Small intestine (tissue), 7 donors: ENCODE measurements around the gene LKAAEAR1. TPM values are rescaled to one million over a fixed set of nuclear protein-coding genes. Genes with fewer than 3 reads are reported as not detected.

Source experiments
- DNase-seq, 2 donors: peaks; one replicate each; pipeline versions ENCODE4 v3.0.0 to v3.0.0-alpha.2; 2013
- FAIRE-seq: peaks from 2 replicates; lab custom pipeline; 2012; peaks lifted over from hg19 to GRCh38; lab: Jason Lieb, UNC
- H3K27ac ChIP-seq, 3 donors: one replicate each; pipeline ENCODE4 v1.5.1; 2013; ENCODE audit warnings: low read length in 2 of 3, mild to moderate bottlenecking in 2 of 3, control low read depth in 1 of 3, inconsistent platforms in 1 of 3, low read depth in 1 of 3, moderate library complexity in 1 of 3
- H3K27me3 ChIP-seq, 3 donors: one replicate each; pipeline ENCODE4 v1.6.1; 2013; ENCODE audit warnings: low read length in 3 of 3, inconsistent platforms in 1 of 3; ENCODE audit not compliant: control insufficient read depth in 3 of 3, insufficient read depth in 3 of 3
- H3K36me3 ChIP-seq, 3 donors: one replicate each; pipeline ENCODE4 v1.6.1; 2013; ENCODE audit warnings: low read length in 3 of 3, inconsistent platforms in 1 of 3, low read depth in 1 of 3, mild to moderate bottlenecking in 1 of 3, moderate library complexity in 1 of 3; ENCODE audit not compliant: control insufficient read depth in 3 of 3, insufficient read depth in 2 of 3
- H3K4me1 ChIP-seq, 3 donors: one replicate each; pipeline ENCODE4 v1.6.1; 2013; ENCODE audit warnings: low read length in 2 of 3, inconsistent platforms in 1 of 3, low read depth in 1 of 3, mild to moderate bottlenecking in 1 of 3, moderate library complexity in 1 of 3; ENCODE audit not compliant: control insufficient read depth in 3 of 3, insufficient read depth in 2 of 3
- H3K4me3 ChIP-seq, 3 donors: one replicate each; pipeline ENCODE4 v1.5.1; 2013; ENCODE audit warnings: low read length in 3 of 3, control low read depth in 1 of 3, inconsistent platforms in 1 of 3, low read depth in 1 of 3, mild to moderate bottlenecking in 1 of 3, moderate library complexity in 1 of 3
- H3K9me3 ChIP-seq, 2 donors: one replicate each; pipeline ENCODE4 v1.6.1; 2013; ENCODE audit warnings: low read depth in 1 of 2, low read length in 1 of 2; ENCODE audit not compliant: control insufficient read depth in 2 of 2, insufficient read depth in 1 of 2
- WGBS, 3 donors: extraction: QIAGEN DNeasy Blood & Tissue Kit; methylation state at CpG; one replicate each; pipeline ENCODE4 v1.1.7; 2013; 5-methylcytosine and 5-hydroxymethylcytosine counted together
- polyA plus RNA-seq, 4 donors: library from polyadenylated mRNA; stranded (reverse) in 3 of 4; unstranded in 1 of 4; fragments of 200-250 nt in 3 of 4; fragments of 120-200 nt in 1 of 4; gene quantifications; one replicate each; pipeline versions ENCODE4 v1.2.1 to v1.2.3, GENCODE V29; 2013
- donor health status: healthy with polysubstance abuse.
- donor health status: control.
- donor health status: control.
- donor health status: Bipolar disorder and iron deficiency.
- donor health status: healthy.

The LKAAEAR1 gene
- polyA plus RNA-seq, 4 donors, result 0.09 TPM; not detected in 3

DNA sequence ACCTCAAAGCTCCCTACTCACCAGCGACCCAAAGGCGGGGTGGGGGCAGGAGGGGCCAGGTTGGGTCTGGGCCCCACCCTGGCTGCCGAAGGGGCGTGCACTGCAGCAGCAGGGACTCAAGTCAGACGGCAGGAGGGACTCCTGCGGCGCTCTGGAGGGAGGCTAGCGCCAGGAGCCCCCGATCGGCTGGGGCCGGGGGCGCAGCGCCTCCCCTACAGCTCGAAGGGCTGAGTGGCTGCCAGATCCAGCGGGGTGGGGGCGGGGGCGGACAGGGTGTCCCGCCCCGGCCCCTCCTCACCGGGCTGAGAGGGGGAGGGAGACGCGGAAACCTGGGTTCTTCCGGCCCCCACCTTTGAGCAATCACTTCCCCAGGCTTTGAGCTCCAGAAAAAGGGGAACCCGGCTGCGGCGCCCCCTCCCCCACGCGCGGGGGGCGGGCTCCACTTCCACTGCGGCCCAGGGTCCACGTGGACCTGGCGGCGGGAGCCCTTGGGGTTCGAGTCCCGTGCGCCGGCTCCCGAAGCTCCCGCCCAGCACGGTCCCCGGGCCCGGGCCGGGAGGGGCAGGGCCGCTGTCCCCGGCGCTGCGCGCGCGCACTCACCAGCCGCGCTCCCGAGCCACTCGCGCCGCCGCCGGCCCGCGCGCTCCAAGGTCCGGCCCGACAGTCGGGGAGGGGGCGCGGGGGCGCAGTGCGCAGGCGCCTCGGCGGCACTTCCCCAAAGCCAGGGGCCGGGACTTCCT lies 4.8 kb downstream of the LKAAEAR1 start, which contains the start of gene RGS19:
Gene RGS19, minus strand, starts transcription at position 246 of the 740 bp plus-strand sequence. CDS start 2,632 bp downstream, outside the sequence.
- Histone ChIP-seq H3K27ac (peak within 1 kb of the TSS in 2 of 3 donors; percentile 52 to 78), H3K9me3 (no peaks in the 10 kb centered on the region), H3K4me3 (peak within 1 kb of the TSS; percentile 53 to 77 (median 68)), H3K4me1 (peaks cover 0 to 20% (median 0%) of the 10 kb centered on the region in 3 donors), H3K36me3 (peaks cover 0 to 3% (median 0%) of the 10 kb centered on the region in 3 donors), H3K27me3 (peaks cover 0 to 54% (median 11%) of the 10 kb centered on the region in 3 donors)
- peak; percentile 40 to 79 for DNase-seq
- no peak for FAIRE-seq
- WGBS, 3 donors, result 0 to 1% (median 1%) methylated on average over 41 to 73 of the region's 73 CpGs

DNA sequence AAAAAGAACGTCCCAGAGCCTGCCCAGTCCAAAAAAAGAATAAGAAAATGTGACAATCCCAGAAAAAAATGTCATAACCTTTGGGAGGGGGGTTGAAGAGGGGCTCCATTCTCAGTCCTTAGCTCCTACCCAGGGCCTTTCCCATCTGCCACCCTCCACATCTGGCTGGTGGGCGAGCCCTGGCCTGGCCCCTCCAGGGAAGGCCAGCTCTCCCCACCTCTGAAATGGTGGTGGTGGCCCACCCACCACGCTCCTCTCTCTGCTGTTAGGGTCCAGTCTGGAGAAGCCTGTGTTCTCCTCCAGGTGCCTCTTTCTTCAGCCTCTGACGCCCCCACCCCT lies 5.3 kb downstream of the LKAAEAR1 start:
- 10 to 11% (median 10%) methylated on average over 4 of the region's 4 CpGs for WGBS, 3 donors
- H3K27ac ChIP-seq, result peak overlapping the region in 1 of 3 donors; percentile 71
- DNase-seq (no peak), FAIRE-seq (no peak)
- no peaks in the 10 kb centered on the region for H3K9me3 ChIP-seq
- H3K27me3 ChIP-seq, result peaks cover 0 to 50% (median 6%) of the 10 kb centered on the region in 3 donors
- H3K36me3 ChIP-seq, result peaks cover 0 to 6% (median 0%) of the 10 kb centered on the region in 3 donors
- H3K4me1 ChIP-seq, result peaks cover 0 to 19% (median 0%) of the 10 kb centered on the region in 3 donors
- H3K4me3 ChIP-seq, result peak overlapping the region; percentile 53 to 77 (median 68)

- H3K27ac ChIP-seq, result peak overlapping the region in 2 of 3 donors; percentile 33 to 71
Measured at GRCh38 chr20:64077876-64078551, 6.2 kb downstream of the LKAAEAR1 start.

DNA sequence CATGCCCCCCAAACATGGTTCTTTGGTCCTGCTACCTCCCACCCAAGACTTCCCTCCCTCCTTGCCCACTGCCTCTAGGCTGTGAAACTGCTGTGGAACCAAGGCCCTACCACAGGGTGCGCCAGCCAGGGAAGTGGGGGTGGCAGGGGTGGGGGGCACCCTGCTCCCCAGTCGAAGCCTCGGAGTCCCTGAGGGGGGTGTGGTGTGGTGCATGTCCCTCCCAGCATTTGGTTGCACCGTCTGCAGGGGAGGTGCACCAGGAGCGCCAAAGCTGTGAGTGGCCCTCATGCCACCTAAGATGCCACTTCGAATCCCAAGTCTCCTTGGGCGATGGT lies 6.7 kb downstream of the LKAAEAR1 start:
- Histone ChIP-seq H3K36me3 (peaks cover 0 to 12% (median 0%) of the 10 kb centered on the region in 3 donors), H3K27me3 (peaks cover 0 to 42% (median 0%) of the 10 kb centered on the region in 3 donors), H3K4me1 (peaks cover 0 to 16% (median 0%) of the 10 kb centered on the region in 3 donors), H3K9me3 (no peaks in the 10 kb centered on the region), H3K27ac (peak overlapping the region in 2 of 3 donors; percentile 33 to 44), H3K4me3 (peak overlapping the region in 2 of 3 donors; percentile 25 to 39)
- WGBS, 3 donors, result 41 to 67% (median 54%) methylated on average over 7 of the region's 7 CpGs
- no peak for FAIRE-seq
- DNase-seq, result no peak

More at GRCh38 chr20:64077876-64078551, 6.2 kb downstream of the LKAAEAR1 start:
- 27 to 47% (median 39%) methylated on average over 14 to 15 of the region's 15 CpGs for WGBS, 3 donors
- no peak for FAIRE-seq
- Histone ChIP-seq H3K4me1 (peaks cover 0 to 16% (median 0%) of the 10 kb centered on the region in 3 donors), H3K36me3 (peaks cover 0 to 12% (median 0%) of the 10 kb centered on the region in 3 donors), H3K4me3 (peak overlapping the region; percentile 53 to 77 (median 68)), H3K27me3 (peaks cover 0 to 46% (median 0%) of the 10 kb centered on the region in 3 donors), H3K9me3 (no peaks in the 10 kb centered on the region)
- no peak for DNase-seq

- peak overlapping the region in 2 of 3 donors; percentile 33 to 44 for H3K27ac ChIP-seq
- peak overlapping the region in 2 of 3 donors; percentile 25 to 39 for H3K4me3 ChIP-seq
- WGBS, 3 donors, result 53 to 80% (median 74%) methylated on average over 7 to 8 of the region's 8 CpGs
- peaks cover 0 to 16% (median 0%) of the 10 kb centered on the region in 3 donors for H3K36me3 ChIP-seq
- DNase-seq (no peak), FAIRE-seq (no peak)
- H3K9me3 ChIP-seq, result no peaks in the 10 kb centered on the region
- peaks cover 0 to 16% (median 0%) of the 10 kb centered on the region in 3 donors for H3K4me1 ChIP-seq
- H3K27me3 ChIP-seq, result peaks cover 0 to 38% (median 0%) of the 10 kb centered on the region in 3 donors
Measured at GRCh38 chr20:64077094-64077493, 7.1 kb downstream of the LKAAEAR1 start.

DNA sequence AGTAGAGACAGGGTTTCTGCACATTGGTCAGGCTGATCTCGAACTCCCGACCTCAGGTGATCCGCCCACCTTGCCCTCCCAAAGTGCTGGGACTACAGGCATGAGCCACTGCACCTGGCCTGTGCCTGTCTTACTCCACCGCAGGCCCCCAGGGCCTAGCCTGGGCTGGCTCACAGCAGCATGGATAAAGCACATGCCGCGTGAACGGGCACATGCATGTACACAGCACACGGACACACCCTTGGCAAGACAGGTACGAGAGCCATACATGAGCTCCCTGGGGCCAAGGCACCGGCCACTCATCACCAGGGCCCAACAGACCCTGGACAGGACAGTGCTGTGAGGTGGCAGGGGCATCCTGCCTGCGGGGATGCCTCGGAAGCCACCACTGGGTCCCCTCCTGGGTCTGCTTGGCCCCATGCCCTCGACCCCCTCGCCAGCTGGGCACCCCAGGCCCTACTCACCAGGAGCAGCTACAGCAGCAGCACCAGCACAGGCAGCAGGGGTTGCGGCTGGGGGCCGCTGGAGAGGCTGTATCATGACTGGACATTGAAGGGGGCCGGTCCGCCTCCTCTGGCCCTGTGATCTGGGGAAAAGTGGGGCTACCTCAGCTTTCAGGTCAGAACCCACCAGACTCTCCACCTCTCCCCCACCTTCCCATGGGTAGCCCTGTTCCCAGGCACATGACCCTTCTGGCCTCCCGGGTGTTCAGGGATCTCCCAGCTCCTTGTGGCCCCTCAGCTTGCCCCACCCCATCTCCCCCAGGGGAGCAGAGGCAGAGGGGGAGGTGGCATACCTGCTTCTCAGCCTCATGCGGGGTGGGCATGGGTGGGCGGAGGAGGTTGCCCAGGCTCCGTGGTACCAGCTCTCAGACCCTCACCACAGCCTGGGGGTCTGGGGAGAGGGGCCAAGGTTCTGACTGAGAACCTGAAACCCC lies 7.9 kb downstream of the LKAAEAR1 start:
- Histone ChIP-seq H3K4me1 (peaks cover 0 to 16% (median 0%) of the 10 kb centered on the region in 3 donors), H3K36me3 (peaks cover 0 to 21% (median 0%) of the 10 kb centered on the region in 3 donors), H3K27ac (peak overlapping the region in 1 of 3 donors; percentile 4), H3K27me3 (peaks cover 0 to 30% (median 0%) of the 10 kb centered on the region in 3 donors), H3K4me3 (no peak overlapping the region), H3K9me3 (no peaks in the 10 kb centered on the region)
- WGBS, 3 donors, result 88 to 93% (median 88%) methylated on average over 19 to 21 of the region's 22 CpGs
- FAIRE-seq (no peak), DNase-seq (no peak)

DNA sequence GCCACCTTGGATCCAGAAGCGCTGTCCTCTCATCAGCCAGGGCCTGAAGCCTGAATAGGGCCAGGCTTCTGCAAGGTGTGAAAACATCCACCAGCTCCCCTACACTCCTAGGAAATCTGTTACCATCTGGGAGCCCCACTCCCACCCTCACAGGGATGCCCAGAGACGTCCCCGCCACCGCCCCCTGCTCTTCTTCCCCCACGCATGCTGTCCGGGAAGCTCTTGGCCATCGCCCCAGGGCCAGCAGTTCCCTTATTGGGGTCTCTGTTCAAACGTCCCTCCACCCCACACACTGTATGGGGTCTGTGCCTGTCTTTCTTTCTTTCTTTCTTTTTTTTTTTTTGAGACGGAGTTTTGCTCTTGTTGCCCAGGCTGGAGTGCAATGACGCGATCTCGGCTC lies 8.6 kb downstream of the LKAAEAR1 start:
- Histone ChIP-seq H3K27me3 (peaks cover 0 to 23% (median 0%) of the 10 kb centered on the region in 3 donors), H3K9me3 (no peaks in the 10 kb centered on the region), H3K4me1 (peaks cover 0 to 16% (median 0%) of the 10 kb centered on the region in 3 donors), H3K36me3 (peaks cover 0 to 23% (median 0%) of the 10 kb centered on the region in 3 donors), H3K27ac (no peak overlapping the region), H3K4me3 (no peak overlapping the region)
- no peak for FAIRE-seq
- no peak for DNase-seq
- 91 to 92% (median 91%) methylated on average over 12 of the region's 12 CpGs for WGBS, 3 donors
